ENCODE measurements around the gene PDZD2. TPM values are rescaled to one million over a fixed set of nuclear protein-coding genes. Genes with fewer than 3 reads are reported as not detected.

The PDZD2 gene
- total RNA-seq, 1 experiment from 2014 or later, result 0.37 TPM

- TF ChIP-seq POLR2AphosphoS5 (IDR thresholded peaks at IDR 0.05; ENCODE audit: low read depth, low read length) (no peak), CTCF (IDR thresholded peaks at IDR 0.05 in 2 of 3, conservative IDR thresholded peaks at IDR 0.05 in 1 of 3; ENCODE audit: borderline replicate concordance in 1 of 3, insufficient read depth in 1 of 3, low read depth in 2 of 3, low read length in 2 of 3) (no peak), JUND (IDR thresholded peaks at IDR 0.05) (no peak), MAX (IDR thresholded peaks at IDR 0.05) (no peak), EZH2phosphoT487 (IDR thresholded peaks at IDR 0.05; ENCODE audit: borderline replicate concordance) (no peak), EGR1 (IDR thresholded peaks at IDR 0.05; ENCODE audit: low read depth) (no peak), FOSL1 (IDR thresholded peaks at IDR 0.05; ENCODE audit: low read depth) (no peak), CEBPB (IDR thresholded peaks at IDR 0.05; ENCODE audit: low read depth) (no peak), EZH2 (IDR thresholded peaks at IDR 0.05) (no peak), ATF3 (IDR thresholded peaks at IDR 0.05) (no peak)
Measured at GRCh38 chr5:31895199-31895820, 256.4 kb downstream of the PDZD2 start (continued).

- Histone ChIP-seq H3K4me3 (replicated peaks in 1 of 2; ENCODE audit: low read depth in 1 of 2, low read length in 2 of 2) (no peak overlapping the region), H3K27me3 (ENCODE audit: insufficient read depth, low read length) (no peaks in the 10 kb centered on the region), H3K4me1 (ENCODE audit: control insufficient read depth in 1 of 2, insufficient read depth in 2 of 2, low read length in 2 of 2) (no peaks in the 10 kb centered on the region), H2AFZ (ENCODE audit: low read depth, low read length, poor library complexity, severe bottlenecking) (no peak overlapping the region), H3K9me3 (ENCODE audit: control insufficient read depth in 1 of 2, insufficient read depth in 1 of 2, low read depth in 1 of 2, low read length in 2 of 2) (no peaks in the 10 kb centered on the region), H4K20me1 (ENCODE audit: insufficient read depth) (no peaks in the 10 kb centered on the region), H3K79me2 (ENCODE audit: insufficient read depth, low read length) (no peaks in the 10 kb centered on the region), H3K4me2 (ENCODE audit: low read length) (no peak overlapping the region), H3K9me2 (ENCODE audit: insufficient read depth) (no peaks in the 10 kb centered on the region), H3K36me3 (ENCODE audit: control insufficient read depth in 1 of 2, insufficient read depth in 2 of 2, low read length in 2 of 2) (no peaks in the 10 kb centered on the region), H3K27ac (ENCODE audit: low read depth, low read length) (no peak overlapping the region), H3K9ac (ENCODE audit: low read length) (no peak overlapping the region)
- RAD21 ChIA-PET (ENCODE audit: low non-redundant PET in 1 of 2, low total read pairs in 2 of 2, uncharacterized antibody in 2 of 2, unreplicated experiment in 2 of 2), result no interaction called here
- CTCF ChIA-PET, result no interaction called here
- DNase-seq (ENCODE audit: low read depth, low spot score), result no peak
- no TSS peak for BruUV-seq (replicated peaks)
- POLR2A ChIA-PET, result no interaction called here
- ATAC-seq, result no peak
- intact Hi-C loops (cut with micrococcal nuclease), result no loop called here
- TF ChIP-seq POLR2A (IDR thresholded peaks at IDR 0.05; ENCODE audit: borderline replicate concordance, extremely low read depth, insufficient read depth, insufficient read length) (no peak), REST (IDR thresholded peaks at IDR 0.05; ENCODE audit: low read depth) (no peak), JUND (IDR thresholded peaks at IDR 0.05) (no peak), SP1 (IDR thresholded peaks at IDR 0.05; ENCODE audit: low read depth) (no peak), YY1 (IDR thresholded peaks at IDR 0.05; ENCODE audit: extremely low read depth, insufficient replicate concordance, low read depth, low read length) (no peak), ELF1 (IDR thresholded peaks at IDR 0.05; ENCODE audit: borderline replicate concordance, low read depth) (no peak), CTCF (IDR thresholded peaks at IDR 0.05 in 2 of 3, conservative IDR thresholded peaks at IDR 0.05 in 1 of 3; ENCODE audit: borderline replicate concordance in 1 of 3, insufficient read depth in 1 of 3, low read depth in 2 of 3, low read length in 2 of 3) (no peak), CBX3 (IDR thresholded peaks at IDR 0.05; ENCODE audit: low read depth) (no peak), EGR1 (IDR thresholded peaks at IDR 0.05; ENCODE audit: low read depth) (no peak), SRF (IDR thresholded peaks at IDR 0.05; ENCODE audit: low read depth) (no peak), EZH2 (IDR thresholded peaks at IDR 0.05) (no peak)
Measured at GRCh38 chr5:31898036-31898632, 259.2 kb downstream of the PDZD2 start.
